Activated CD4-positive, alpha-beta T cell treated with anti-CD3 and anti-CD28 coated beads, Interleukin-2, amount 50 U/mL, for 24 hours (primary cell): ENCODE data around the gene AMER3.
"Not testable (repeated sequence)": the region's sequence is repeated elsewhere in the genome, so short reads cannot be mapped to it uniquely, and the experiment has no call there.

Experiments used
- DNase-seq, 2 donors: peaks; one replicate each; pipeline ENCODE4 v3.0.0-alpha.2; 2020; ENCODE audit warnings: low read depth in 1 of 2, low spot score in 1 of 2

Gene AMER3

GRCh38 chr2:130755256-130756052 lies at the start of gene AMER3:
Gene AMER3 (plus strand): TSS chr2:130755540. CDS start chr2:130762073, 6,533 bp downstream.
- no peak for DNase-seq

GRCh38 chr2:130714795-130715194 lies 40.5 kb upstream of the AMER3 start:
- not testable (repeated sequence) for DNase-seq

- DNase-seq: no peak
Measured at GRCh38 chr2:130720036-130720435, 35.3 kb upstream of the AMER3 start.

DNA sequence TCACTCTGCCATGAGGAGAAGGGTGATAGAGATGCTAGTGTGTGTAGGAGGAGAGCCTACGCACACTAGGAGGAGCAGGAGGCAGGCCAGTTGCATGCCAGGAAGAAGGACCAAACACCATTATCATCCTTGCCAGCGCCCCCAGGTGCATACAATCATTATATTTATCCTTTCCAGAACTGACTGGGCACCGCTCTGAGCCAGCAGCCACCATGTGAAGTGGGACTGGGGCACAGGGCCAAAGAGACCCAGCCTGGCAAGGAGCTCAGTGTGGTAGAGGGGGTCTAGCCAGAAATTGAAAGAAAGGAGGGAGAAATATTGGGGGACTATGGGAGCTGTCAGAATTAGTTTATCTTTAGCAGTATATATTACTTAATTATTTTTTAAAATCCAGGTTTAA lies 34.8 kb upstream of the AMER3 start:
- DNase-seq: no peak

DNA sequence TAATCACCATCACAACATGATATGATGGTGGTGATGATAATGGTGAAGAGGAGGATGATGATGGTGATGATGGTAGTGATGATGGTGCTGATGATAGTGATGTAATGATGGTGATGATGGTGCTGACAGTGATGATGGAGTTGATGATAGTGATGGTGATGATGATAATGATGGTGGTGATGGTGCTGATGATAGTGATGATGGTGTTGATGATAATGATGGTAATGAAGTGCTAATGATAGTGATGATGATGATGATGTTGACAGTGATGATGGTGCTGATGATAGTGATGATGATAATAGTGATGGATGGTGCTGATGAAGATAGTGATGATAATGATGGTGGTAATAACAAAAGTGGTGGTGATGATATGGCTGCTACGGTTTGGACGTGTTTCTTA lies 30.9 kb upstream of the AMER3 start:
- no peak for DNase-seq

- DNase-seq: no peak
Measured at GRCh38 chr2:130726614-130727180, 28.6 kb upstream of the AMER3 start.

GRCh38 chr2:130727286-130727924 lies 27.9 kb upstream of the AMER3 start:
- DNase-seq: peak; percentile 70 to 85

- DNase-seq: no peak
Measured at GRCh38 chr2:130728007-130728454, 27.3 kb upstream of the AMER3 start.

DNA sequence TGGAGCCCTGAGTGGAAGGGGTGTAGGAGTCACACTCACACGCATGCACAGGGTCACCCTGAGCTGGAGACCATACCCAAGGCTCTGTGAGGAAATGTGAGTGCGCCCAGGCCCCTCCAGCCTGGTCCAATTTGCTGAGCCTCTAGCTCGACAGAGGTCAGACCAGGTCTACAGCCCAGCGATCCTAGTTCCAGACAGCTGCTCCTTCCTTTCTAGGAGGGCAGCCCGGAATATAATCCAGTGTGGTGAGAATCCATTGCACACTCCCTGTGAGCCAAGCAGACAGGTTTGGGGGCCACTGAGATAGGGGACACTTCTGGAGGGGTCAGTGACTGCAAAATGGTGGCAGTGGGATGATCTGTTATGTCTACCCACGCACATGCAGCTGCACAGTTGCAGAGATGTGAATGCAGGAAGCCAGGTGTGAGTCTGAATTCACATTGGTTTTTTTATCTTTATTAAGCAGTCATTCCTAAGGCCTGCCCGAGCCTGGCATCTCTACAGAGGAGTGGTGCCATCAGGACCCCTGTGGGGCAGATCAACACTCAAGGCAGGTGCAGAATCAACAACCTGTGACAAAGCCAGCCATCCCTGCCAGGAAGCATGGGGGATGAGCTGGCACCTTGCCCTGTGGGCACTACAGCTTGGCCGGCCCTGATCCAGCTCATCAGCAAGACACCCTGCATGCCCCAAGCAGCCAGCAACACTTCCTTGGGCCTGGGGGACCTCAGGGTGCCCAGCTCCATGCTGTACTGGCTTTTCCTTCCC lies 26.6 kb upstream of the AMER3 start, which contains the start of gene GPR148:
Gene GPR148 (plus strand): TSS at position 522 of the 768 bp plus-strand sequence. CDS start 82 bp downstream, at position 604.
- no peak for DNase-seq

GRCh38 chr2:130729322-130730299 lies 25.7 kb upstream of the AMER3 start:
- DNase-seq: no peak

GRCh38 chr2:130732257-130732656 lies 23.1 kb upstream of the AMER3 start:
- DNase-seq: not testable (repeated sequence)

- no peak for DNase-seq
Measured at GRCh38 chr2:130735200-130735599, 20.1 kb upstream of the AMER3 start.

- DNase-seq: no peak
Measured at GRCh38 chr2:130736487-130736886, 18.9 kb upstream of the AMER3 start.

DNA sequence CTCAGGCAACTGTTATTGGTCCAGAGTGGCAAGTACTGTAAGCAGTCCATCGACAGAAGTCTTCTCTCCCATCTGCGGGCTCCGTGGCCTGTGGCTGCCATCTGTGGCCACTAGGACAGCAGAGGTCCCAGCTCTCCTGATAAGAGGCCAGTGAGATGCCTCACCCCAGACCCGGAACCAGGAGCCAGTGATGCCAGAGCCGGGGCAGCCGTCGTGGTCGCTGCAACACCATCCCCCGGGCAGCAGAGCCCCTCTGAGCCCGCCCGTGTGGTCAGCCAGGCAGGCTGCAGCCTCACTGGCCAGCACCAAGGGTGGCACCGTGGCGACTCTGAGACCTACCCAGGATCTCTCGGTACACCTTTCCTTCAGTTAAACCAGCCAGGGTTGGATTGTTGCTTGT lies 17.7 kb upstream of the AMER3 start:
- no peak for DNase-seq

DNA sequence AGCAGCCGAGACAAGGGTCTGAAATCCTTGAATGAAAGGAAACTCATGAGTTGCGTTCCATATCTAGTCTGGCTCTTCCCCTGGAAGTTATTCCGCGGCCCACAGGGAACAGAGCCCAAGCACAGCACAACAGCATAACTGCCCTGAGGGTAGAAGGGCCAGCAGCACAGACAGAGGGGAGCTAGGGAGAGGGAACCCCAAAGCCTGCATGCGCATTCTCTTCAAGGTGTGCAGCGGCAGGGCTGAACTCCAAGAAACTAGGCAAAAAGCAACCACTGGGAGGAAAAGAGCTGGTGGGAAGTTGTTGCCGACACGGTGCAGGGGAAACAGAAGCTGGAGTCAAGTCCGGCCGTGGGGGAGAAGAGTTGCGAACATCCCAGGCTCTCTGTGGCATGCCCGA lies 14.7 kb upstream of the AMER3 start:
- no peak for DNase-seq

GRCh38 chr2:130743278-130743677 lies 12.1 kb upstream of the AMER3 start:
- no peak for DNase-seq

DNA sequence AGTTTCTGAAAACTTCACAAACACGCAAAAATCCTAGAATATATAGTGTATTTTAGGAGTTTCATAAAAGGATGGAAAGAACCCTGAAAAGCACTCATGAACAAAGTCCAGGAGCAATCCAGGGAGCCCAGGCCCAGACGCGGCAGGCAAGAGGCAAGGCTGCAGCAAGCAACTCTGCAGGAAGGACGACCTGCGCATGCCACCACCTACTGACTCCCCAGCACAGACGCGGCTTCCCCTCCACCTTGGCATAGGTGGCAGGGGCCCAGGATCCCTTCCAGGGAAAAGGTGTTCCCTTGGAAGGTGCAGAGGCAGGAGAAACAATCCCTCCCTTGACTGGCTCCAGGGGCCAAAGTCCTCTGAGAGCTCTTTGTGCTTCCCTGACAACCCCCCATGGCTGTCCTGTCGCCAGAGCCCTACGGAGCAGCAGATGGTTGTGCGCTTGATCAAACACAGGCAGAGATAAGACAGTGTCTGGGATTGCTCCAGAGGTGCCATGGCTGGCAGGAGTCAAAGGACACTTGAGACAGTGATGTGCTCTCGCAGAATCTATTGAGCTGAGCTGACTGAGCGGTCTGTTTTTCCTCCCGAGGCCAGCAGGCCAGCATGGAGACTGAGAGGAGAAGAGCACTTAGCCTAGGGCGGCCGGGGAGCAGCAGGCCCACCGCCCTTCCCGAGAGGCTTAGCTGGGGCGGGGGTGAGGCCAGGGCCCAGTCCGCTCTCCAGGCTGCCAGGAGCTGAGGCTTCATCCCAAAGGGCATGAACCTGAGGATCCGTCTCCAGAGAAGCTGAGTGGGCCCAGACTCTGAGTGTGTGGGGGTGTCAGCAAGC lies 10.8 kb upstream of the AMER3 start:
- no peak for DNase-seq

DNA sequence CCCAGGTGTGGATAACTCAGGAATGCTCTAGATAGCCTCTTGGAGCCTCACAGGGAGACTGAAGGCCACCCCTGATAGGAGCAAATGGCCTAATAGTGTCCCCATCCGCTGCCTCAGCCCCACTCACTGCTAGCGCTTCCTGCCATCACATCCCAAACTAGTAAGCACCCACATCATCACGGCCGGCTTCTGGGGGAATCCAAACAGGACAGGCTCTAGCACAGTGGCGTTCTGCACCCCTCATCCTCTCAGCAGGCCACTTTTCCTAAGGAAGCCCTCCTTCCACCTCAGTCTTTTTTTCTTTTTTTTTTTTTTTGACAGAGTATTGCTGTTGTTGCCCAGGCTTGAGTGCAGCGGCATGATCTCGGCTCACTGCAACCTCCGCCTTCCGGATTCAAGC lies 6.3 kb upstream of the AMER3 start:
- DNase-seq: no peak

GRCh38 chr2:130749641-130750040 lies 5.7 kb upstream of the AMER3 start:
- DNase-seq: no peak
